Mesothelial cell of epicardium (in vitro differentiated cells): ENCODE measurements around the gene ANO9. TPM values are rescaled to one million over a fixed set of nuclear protein-coding genes. Genes with fewer than 3 reads are reported as not detected.

Experiments
- DNase-seq, 2 experiments: peaks; one replicate each; pipeline ENCODE4 v3.0.0; 2021; ENCODE audit warnings: low spot score in 2 of 2; ENCODE audit not compliant: unreplicated experiment in 2 of 2
- H3K27ac Mint-ChIP-seq: 2 replicates; pipeline ENCODE4 v1.8.0; 2021; ENCODE audit warnings: mixed read lengths
- H3K27me3 Mint-ChIP-seq: 2 replicates; pipeline ENCODE4 v1.8.0; 2021; ENCODE audit warnings: low read depth, mixed read lengths
- H3K36me3 Mint-ChIP-seq: 2 replicates; pipeline ENCODE4 v1.8.0; 2021; ENCODE audit warnings: mixed read lengths
- H3K4me1 Mint-ChIP-seq: 2 replicates; pipeline ENCODE4 v1.8.0; 2021; ENCODE audit warnings: mixed read lengths
- H3K4me3 Mint-ChIP-seq: 2 replicates; pipeline ENCODE4 v1.8.0; 2021; ENCODE audit warnings: mild to moderate bottlenecking, moderate library complexity, mixed read lengths
- H3K9me3 Mint-ChIP-seq: 2 replicates; pipeline ENCODE4 v1.8.0; 2021; ENCODE audit warnings: mixed read lengths
- total RNA-seq: library from RNA; stranded (reverse); gene quantifications from 3 replicates; pipeline ENCODE4 v1.2.1, GENCODE V29; 2021
- TF ChIP-seq, protein P1 (sequence below): fragments of 200-600 bp; sonication (generic); IDR thresholded peaks from one replicate; pipeline ENCODE4 v1.5.0; 2021; ENCODE audit warnings: antibody characterized with exemption; ENCODE audit not compliant: unreplicated experiment

The ANO9 gene
- total RNA-seq, 1 donor from 2014 or later: 30.6 TPM

DNA sequence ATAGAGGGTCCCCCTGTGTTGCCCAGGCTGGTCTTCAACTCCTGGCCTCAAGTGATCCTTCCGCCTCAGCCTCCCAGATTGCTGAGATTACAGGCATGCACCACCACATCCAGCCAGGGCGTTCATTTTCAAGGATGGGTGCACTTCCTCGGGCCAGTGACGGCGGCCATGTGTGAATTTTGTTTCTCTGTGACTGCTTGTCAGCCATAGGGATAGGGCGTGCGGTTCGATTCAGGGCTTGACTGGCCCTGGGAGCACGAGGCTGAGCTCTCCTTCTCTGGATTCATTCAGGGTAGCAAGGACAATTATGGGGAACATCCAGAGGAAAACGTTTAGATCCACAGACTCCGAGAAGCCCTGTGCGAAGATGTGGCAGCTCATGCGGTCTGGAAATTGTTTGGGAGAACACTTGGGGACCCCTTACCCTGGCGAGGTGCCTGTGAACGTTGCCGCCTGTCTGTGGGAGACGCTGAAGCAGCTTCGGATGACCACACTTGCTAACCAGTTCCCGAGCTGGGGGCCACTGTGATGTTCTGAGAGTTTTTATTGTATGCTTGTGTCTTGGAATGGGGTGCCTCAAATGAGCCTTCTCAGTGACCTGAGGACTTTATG, 11.2 kb upstream of the ANO9 start:
- peaks cover 5% of the 10 kb centered on the region for H3K36me3 Mint-ChIP-seq
- peaks cover 19% of the 10 kb centered on the region for H3K4me1 Mint-ChIP-seq
- DNase-seq: no peak
- H3K9me3 Mint-ChIP-seq: no peaks in the 10 kb centered on the region
- peak overlapping the region; percentile 17 for H3K4me3 Mint-ChIP-seq
- H3K27ac Mint-ChIP-seq: no peak overlapping the region
- no peaks in the 10 kb centered on the region for H3K27me3 Mint-ChIP-seq
- TF ChIP-seq, protein P1, sequence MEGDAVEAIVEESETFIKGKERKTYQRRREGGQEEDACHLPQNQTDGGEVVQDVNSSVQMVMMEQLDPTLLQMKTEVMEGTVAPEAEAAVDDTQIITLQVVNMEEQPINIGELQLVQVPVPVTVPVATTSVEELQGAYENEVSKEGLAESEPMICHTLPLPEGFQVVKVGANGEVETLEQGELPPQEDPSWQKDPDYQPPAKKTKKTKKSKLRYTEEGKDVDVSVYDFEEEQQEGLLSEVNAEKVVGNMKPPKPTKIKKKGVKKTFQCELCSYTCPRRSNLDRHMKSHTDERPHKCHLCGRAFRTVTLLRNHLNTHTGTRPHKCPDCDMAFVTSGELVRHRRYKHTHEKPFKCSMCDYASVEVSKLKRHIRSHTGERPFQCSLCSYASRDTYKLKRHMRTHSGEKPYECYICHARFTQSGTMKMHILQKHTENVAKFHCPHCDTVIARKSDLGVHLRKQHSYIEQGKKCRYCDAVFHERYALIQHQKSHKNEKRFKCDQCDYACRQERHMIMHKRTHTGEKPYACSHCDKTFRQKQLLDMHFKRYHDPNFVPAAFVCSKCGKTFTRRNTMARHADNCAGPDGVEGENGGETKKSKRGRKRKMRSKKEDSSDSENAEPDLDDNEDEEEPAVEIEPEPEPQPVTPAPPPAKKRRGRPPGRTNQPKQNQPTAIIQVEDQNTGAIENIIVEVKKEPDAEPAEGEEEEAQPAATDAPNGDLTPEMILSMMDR: no peak

DNA sequence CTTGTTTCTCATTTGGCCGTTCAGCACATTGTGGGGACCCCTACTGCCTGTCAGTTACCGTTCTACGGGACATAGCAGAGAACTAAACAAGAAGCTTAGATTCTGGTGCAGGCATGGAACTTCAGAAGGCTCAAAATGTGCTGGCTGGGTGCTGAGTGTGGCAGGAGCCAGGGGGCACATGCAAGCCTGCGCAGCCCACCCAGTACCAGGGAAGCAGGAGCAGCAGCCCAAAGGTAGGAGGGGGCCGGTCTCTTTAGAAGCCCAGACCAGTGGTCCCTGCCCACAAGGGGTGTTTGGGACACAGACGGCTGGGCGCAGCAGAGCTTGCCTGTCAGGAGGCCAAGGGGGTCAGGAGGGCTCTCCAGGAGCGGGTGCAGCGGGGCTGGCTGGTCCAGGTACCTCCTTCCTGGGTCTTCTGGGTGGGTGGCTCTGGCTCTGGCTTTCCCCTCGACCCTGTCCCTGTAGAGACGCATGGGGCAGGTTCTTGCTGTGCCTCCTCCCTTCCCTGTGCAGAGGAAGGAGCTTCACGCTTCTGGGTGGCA, 10.5 kb upstream of the ANO9 start:
- Mint-ChIP-seq H3K9me3 (no peaks in the 10 kb centered on the region), H3K4me1 (peaks cover 19% of the 10 kb centered on the region), H3K4me3 (peak overlapping the region; percentile 91), H3K27ac (no peak overlapping the region), H3K27me3 (no peaks in the 10 kb centered on the region), H3K36me3 (peaks cover 3% of the 10 kb centered on the region)
- TF ChIP-seq, protein P1: no peak
- DNase-seq: no peak

DNA sequence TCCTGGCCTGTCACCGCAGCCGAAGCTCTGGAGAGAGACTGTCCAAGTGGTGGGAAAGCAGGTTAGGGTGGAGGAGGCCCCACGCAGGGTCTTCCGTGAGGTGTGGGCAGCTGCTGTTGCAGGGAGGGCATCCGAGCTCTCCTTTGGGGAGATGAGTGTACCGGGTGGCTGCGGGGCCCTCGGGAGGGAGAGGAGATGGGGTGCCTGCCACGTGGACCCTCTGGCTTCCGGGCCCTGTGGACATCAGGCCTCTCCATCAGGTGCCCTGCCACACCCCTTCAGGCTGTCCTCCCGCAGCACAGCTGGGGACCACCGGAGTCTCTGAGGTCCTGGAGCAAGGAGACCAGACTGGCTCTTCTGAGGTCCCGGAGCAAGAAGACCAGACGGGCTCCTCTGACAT, 9.9 kb upstream of the ANO9 start:
- Mint-ChIP-seq H3K27ac (peak overlapping the region; percentile 92), H3K9me3 (no peaks in the 10 kb centered on the region), H3K36me3 (peaks cover 3% of the 10 kb centered on the region), H3K4me1 (peaks cover 21% of the 10 kb centered on the region), H3K27me3 (no peaks in the 10 kb centered on the region), H3K4me3 (peak overlapping the region; percentile 91)
- no peak for DNase-seq
- TF ChIP-seq, protein P1: no peak

DNA sequence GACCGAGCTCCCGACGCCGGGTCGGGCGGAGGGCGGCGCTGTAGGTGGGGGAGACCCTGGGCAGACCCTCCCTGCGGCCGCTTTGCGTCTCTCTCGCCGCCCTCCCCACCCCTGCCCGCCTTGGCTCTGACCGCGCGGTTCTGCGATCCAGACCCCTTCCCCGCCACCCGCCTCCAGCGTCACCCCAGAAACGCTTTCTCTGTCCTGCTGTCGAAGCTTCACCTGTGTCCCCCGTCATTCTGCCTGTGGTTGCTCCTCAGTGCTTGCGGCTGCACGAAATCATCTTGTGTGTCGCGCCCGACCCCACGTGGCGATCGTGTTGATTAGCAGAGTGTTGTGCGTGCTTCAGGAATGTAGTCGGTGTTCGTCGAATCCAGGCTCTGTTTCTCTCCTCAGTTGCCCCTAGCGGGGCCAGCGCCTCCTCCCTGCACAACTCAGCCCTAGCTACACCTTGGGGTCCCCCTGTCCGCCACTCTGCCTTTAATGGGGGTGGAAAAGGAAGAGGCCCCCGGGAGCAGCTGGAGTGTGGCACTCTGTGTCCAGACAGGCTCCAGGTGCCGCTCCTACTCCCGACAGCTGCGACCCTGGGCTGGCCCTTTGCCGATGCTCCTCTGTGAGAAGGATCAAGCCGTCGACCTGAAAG, 9.1 kb upstream of the ANO9 start:
- H3K27ac Mint-ChIP-seq: peak overlapping the region; percentile 92
- H3K27me3 Mint-ChIP-seq: no peaks in the 10 kb centered on the region
- H3K4me1 Mint-ChIP-seq: peaks cover 27% of the 10 kb centered on the region
- H3K36me3 Mint-ChIP-seq: peaks cover 3% of the 10 kb centered on the region
- TF ChIP-seq, protein P1: no peak
- peak overlapping the region; percentile 91 for H3K4me3 Mint-ChIP-seq
- DNase-seq: peak in 1 of 2 experiments; percentile 72
- no peaks in the 10 kb centered on the region for H3K9me3 Mint-ChIP-seq

DNA sequence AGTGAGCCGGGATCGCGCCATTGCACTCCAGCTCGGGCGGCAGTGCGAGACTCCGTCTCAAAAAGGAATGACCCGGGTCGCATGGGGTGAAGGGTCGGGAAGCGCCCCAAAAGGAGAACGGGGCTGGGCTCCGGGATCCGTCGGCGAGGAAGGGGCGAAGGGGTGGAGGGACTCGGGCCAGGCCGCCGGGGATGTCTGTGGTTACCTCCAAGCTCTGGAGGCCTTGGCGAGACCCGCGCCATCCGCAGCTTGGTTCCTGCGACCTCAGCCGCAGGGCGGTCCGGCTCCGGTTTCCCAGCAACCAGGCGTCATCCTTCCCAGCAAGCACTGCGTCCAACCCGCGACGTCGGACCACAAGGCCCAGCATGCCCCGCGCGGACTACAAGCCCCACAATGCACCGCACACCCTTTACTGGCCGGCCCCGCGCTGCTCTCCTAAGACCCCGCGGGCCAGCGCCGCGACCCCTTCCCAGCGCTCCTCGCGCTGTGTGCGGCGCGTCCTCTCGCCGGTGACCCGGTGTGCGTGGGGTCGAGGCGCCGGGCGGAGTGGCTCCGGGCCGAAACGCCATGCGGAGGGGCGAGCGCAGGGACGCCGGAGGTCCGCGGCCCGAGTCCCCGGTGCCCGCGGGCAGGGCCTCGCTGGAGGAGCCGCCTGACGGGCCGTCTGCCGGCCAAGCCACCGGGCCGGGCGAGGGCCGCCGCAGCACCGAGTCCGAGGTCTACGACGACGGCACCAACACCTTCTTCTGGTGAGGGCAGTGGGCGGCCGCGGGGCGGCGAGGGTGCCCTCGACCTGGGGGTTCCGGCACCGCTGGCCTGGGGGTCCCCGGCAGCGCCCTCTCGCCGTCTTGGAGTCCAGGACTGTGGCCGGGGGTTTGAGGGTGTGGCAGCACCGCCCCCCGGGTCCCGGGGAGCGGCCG, 8.3 kb upstream of the ANO9 start, which contains the start of gene PTDSS2:
Gene PTDSS2, plus strand, starts transcription at position 391 of the 920 bp plus-strand sequence. Its CDS starts 177 bp downstream, at position 568.
- DNase-seq: peak; percentile 86 to 93
- Mint-ChIP-seq H3K27ac (peak within 1 kb of the TSS; percentile 92), H3K4me3 (peak within 1 kb of the TSS; percentile 91), H3K4me1 (peaks cover 30% of the 10 kb centered on the region), H3K36me3 (peaks cover 3% of the 10 kb centered on the region), H3K27me3 (no peaks in the 10 kb centered on the region), H3K9me3 (no peaks in the 10 kb centered on the region)
- TF ChIP-seq, protein P1: no peak
